Testis (tissue), 3 donors: Measurements from ENCODE around the gene TOX3. TPM values are rescaled to one million over a fixed set of nuclear protein-coding genes. Genes with fewer than 3 reads are reported as not detected.

Source experiments
- DNase-seq: peaks from one replicate; pipeline ENCODE4 v3.0.0-alpha.2; 2019
- H3K27ac ChIP-seq, 2 donors: fragments of 200-600 bp; sonication (generic); one replicate each; pipeline ENCODE4 v1.5.1; 2019
- H3K27me3 ChIP-seq: fragments of 200-600 bp; sonication (generic); one replicate; pipeline ENCODE4 v1.5.1; 2019
- H3K36me3 ChIP-seq: fragments of 200-600 bp; sonication (generic); one replicate; pipeline ENCODE4 v1.5.1; 2017; ENCODE audit warnings: low read depth; ENCODE audit errors: missing control alignments
- H3K4me1 ChIP-seq: fragments of 200-600 bp; sonication (generic); one replicate; pipeline ENCODE4 v1.5.1; 2019
- H3K4me3 ChIP-seq, 2 donors: fragments of 200-600 bp; sonication (generic); one replicate each; pipeline ENCODE4 v1.5.1; 2017 to 2019
- H3K9me3 ChIP-seq: fragments of 200-600 bp; sonication (generic); one replicate; pipeline ENCODE4 v1.5.1; 2017
- CTCF ChIP-seq, 3 experiments: fragments of 450-650 bp in 2 of 3; fragments of 200-600 bp in 1 of 3; sonication (generic) in 1 of 3; IDR thresholded peaks; one replicate each; pipeline ENCODE4 v1.5.1; 2016 to 2019; ENCODE audit warnings: antibody characterized with exemption in 3 of 3, mild to moderate bottlenecking in 2 of 3, moderate library complexity in 1 of 3
- POLR2A ChIP-seq: fragments of 450-650 bp; IDR thresholded peaks from one replicate; pipeline ENCODE4 v1.6.1; 2017; ENCODE audit warnings: antibody characterized with exemption, mild to moderate bottlenecking, moderate library complexity
- WGBS, 2 donors: methylation state at CpG; one replicate each; pipeline ENCODE4 v1.1.5; 2018; 5-methylcytosine and 5-hydroxymethylcytosine counted together
- intact Hi-C: fragments of 100-400 bp; cut with DNase I; formaldehyde crosslinking; loops from one replicate; pipeline ENCODE4 v1.15.1; 2023; ENCODE audit warnings: low total_unique reads
- polyA plus RNA-seq: library from polyadenylated mRNA; stranded (reverse); fragments of 350-450 nt; fragmentation: Illumina TruSeq; extraction: RNeasy Lipid Tissue Mini Kit (QIAGEN cat#74804); gene quantifications from one replicate; pipeline ENCODE4 v1.2.3, GENCODE V29; 2014; ENCODE audit warnings: low read depth, low replicate concordance; ENCODE audit not compliant: insufficient read depth
- total RNA-seq, 2 donors: library from RNA; depleted of rRNA; stranded (reverse); fragments of >200 nt; gene quantifications; one replicate each; pipeline ENCODE4 v1.2.3, GENCODE V29; 2016

The TOX3 gene
- total and polyA plus RNA-seq, 3 donors from 2014 or later: 0.25 to 1.1 (median 0.87) TPM

- no peaks in the 10 kb centered on the region for H3K36me3 ChIP-seq
- TF ChIP-seq POLR2A (no peak), CTCF (IDR thresholded peaks at IDR 0.05) (no peak)
- no peaks in the 10 kb centered on the region for H3K27me3 ChIP-seq
- intact Hi-C loops: no loop called here
- DNase-seq: no peak
- H3K27ac ChIP-seq: no peak overlapping the region
- 77 to 81% methylated on average over 11 of the region's 11 CpGs for WGBS, 2 donors
- no peaks in the 10 kb centered on the region for H3K9me3 ChIP-seq
- H3K4me3 ChIP-seq: no peak overlapping the region
- no peaks in the 10 kb centered on the region for H3K4me1 ChIP-seq
Measured at GRCh38 chr16:52578007-52578828, 31.3 kb upstream of the TOX3 start.

- Histone ChIP-seq H3K4me1 (no peaks in the 10 kb centered on the region), H3K27me3 (no peaks in the 10 kb centered on the region), H3K27ac (no peak overlapping the region), H3K36me3 (no peaks in the 10 kb centered on the region), H3K9me3 (no peaks in the 10 kb centered on the region), H3K4me3 (no peak overlapping the region)
- no peak for DNase-seq
- TF ChIP-seq CTCF (IDR thresholded peaks at IDR 0.05) (no peak), POLR2A (no peak)
- intact Hi-C loops: no loop called here
- 74 to 90% methylated on average over 9 of the region's 9 CpGs for WGBS, 2 donors
Measured at GRCh38 chr16:52577130-52577706, 30.3 kb upstream of the TOX3 start.

- no peak for DNase-seq
- Histone ChIP-seq H3K4me3 (no peak overlapping the region), H3K4me1 (no peaks in the 10 kb centered on the region), H3K27ac (no peak overlapping the region), H3K27me3 (no peaks in the 10 kb centered on the region), H3K36me3 (no peaks in the 10 kb centered on the region), H3K9me3 (no peaks in the 10 kb centered on the region)
- TF ChIP-seq CTCF (IDR thresholded peaks at IDR 0.05) (no peak), POLR2A (no peak)
- intact Hi-C loops: no loop called here
- 86 to 91% methylated on average over 7 of the region's 7 CpGs for WGBS, 2 donors
Measured at GRCh38 chr16:52573365-52574299, 26.7 kb upstream of the TOX3 start.

- DNase-seq: no peak
- WGBS, 2 donors: 89 to 96% methylated on average over 1 of the region's 1 CpG
- intact Hi-C loops: no loop called here
- Histone ChIP-seq H3K9me3 (no peaks in the 10 kb centered on the region), H3K4me1 (no peaks in the 10 kb centered on the region), H3K36me3 (no peaks in the 10 kb centered on the region), H3K27me3 (no peaks in the 10 kb centered on the region), H3K27ac (no peak overlapping the region), H3K4me3 (no peak overlapping the region)
- TF ChIP-seq CTCF (IDR thresholded peaks at IDR 0.05): no peak
Measured at GRCh38 chr16:52572656-52573055, 25.7 kb upstream of the TOX3 start.
